ENCODE results near the gene RAD18.

GRCh38 chr3:8869613-8870012 lies 93.7 kb downstream of the RAD18 start:
- TF ChIP-seq CTCF (conservative IDR thresholded peaks at IDR 0.05; ENCODE audit: low read depth, low read length): no peak
- TF ChIP-seq EZH2 (IDR thresholded peaks at IDR 0.05; ENCODE audit: borderline replicate concordance, low read depth, low read length, poor library complexity, severe bottlenecking): no peak
